Choroid plexus epithelial cell (primary cell): ENCODE measurements around the gene KCNIP1.
A peak's percentile ranks its signal among the peaks of the same experiment; 100 is the strongest.

Source experiments
- DNase-seq: peaks from one replicate; pipeline ENCODE4 v3.0.0-alpha.2; 2010; ENCODE audit warnings: low read depth
- H3K4me3 ChIP-seq: 2 replicates; pipeline ENCODE4 v1.5.1; 2011; ENCODE audit warnings: low read depth, mild to moderate bottlenecking, control low read depth, low read length, moderate library complexity
- TF ChIP-seq, protein P1 (sequence below): conservative IDR thresholded peaks from 2 replicates; pipeline ENCODE4 v1.5.1; 2011; ENCODE audit warnings: low read depth, mild to moderate bottlenecking, control low read depth, inconsistent platforms, low read length, moderate library complexity

Gene KCNIP1

DNA sequence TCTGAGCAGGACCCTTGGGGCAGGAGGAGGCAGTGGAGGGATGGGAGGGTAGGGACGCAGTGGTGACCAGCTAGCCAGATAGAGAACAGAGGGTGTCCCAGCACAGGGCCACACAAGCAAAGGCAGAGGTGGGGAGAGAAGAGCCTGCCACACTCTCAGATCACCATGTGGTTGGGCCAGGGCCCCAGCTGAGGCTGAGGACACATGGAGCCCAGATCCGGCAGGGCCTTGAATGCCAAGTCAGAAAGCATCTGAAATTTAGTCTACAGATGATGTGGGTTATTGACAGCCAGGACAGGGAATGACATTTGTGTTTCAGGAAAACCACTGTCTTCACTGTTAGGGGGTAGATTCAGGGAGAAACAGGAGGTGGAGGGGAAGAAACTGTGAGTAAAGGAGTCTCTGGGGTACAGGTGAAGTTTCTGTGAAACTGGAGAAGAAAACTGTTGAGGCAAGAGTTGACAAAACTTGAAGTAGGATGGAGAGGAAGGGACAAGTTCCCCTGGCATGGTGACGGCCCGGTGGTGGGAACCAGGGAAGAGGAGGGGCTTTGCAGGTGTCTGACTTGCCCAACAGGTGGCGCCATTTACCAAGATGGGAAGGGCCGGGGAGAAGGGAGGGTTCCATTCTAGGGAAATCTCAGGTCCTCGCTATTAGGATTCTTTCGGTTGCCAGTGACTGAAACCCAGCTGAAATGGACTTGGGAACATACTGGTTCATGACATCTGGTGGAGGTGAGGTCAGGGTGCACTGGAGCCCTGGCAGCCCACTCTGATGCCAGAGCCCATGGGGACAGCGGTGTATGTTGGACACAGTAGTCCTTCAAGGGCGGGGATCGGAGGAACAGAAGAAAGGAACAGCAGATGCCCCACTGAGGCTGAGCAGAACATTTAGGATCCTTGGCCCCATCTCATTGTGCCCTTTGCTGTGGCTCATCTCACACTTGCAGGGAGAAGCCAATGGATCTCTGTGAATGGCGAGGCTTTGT is 100.1 kb downstream of the KCNIP1 start:
- no peak overlapping the region for H3K4me3 ChIP-seq
- TF ChIP-seq, protein P1, sequence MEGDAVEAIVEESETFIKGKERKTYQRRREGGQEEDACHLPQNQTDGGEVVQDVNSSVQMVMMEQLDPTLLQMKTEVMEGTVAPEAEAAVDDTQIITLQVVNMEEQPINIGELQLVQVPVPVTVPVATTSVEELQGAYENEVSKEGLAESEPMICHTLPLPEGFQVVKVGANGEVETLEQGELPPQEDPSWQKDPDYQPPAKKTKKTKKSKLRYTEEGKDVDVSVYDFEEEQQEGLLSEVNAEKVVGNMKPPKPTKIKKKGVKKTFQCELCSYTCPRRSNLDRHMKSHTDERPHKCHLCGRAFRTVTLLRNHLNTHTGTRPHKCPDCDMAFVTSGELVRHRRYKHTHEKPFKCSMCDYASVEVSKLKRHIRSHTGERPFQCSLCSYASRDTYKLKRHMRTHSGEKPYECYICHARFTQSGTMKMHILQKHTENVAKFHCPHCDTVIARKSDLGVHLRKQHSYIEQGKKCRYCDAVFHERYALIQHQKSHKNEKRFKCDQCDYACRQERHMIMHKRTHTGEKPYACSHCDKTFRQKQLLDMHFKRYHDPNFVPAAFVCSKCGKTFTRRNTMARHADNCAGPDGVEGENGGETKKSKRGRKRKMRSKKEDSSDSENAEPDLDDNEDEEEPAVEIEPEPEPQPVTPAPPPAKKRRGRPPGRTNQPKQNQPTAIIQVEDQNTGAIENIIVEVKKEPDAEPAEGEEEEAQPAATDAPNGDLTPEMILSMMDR: peak; percentile 85
- DNase-seq: peak; percentile 63

DNA sequence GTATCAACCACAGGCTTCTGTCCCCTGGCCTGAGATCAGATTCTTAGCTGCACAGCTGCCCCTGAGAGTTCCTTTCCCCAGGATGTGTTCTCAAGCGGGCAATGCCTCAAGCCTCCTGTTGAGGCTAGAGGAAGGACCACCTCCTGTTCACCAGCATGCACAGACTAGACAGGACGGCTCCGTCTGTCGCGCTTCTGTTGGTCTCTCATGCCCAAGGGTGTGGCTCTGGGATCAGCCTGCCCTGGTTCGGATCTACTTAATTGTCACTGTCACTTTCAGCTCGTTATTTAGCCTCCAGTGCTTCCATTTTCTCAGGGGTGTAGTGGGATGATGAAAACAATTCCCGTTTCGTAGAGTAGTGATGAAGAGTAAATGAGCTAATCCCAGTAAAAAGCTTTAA is 103.1 kb downstream of the KCNIP1 start:
- no peak overlapping the region for H3K4me3 ChIP-seq
- no peak for DNase-seq
- TF ChIP-seq, protein P1: no peak

DNA sequence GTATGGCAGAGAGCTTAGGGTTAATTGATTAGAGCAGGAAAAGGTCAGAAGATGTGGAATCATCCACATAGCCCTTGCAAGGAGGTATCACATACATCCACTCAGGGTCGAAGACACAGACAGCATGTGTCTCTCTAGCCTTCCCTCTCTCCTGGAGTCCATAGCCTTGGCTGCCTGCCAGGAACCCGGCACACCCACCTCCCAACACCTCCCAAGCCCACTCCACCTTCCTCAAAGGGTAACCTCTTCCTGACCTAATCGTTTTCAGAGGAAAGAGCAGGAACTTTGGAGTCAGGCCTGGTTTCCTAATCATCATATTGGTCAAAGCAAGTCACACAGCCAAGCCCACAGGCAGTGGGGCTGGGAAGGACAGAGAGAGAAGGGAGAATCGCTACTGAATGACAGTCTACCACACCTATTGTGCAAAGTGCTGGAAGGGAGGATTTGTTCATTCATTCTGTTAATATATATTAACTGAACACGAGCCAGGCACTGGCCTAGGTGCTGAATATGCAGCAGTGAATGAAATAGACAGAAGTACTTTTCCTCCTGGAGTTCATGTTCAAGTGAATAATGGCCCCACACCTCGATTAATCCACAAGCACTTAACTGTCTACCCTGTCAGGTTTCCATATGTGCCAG is 107.8 kb downstream of the KCNIP1 start:
- TF ChIP-seq, protein P1: no peak
- DNase-seq: peak; percentile 51
- H3K4me3 ChIP-seq: no peak overlapping the region

- no peak overlapping the region for H3K4me3 ChIP-seq
- TF ChIP-seq, protein P1: no peak
- DNase-seq: no peak
Observed at GRCh38 chr5:170612256-170612678, 108.4 kb downstream of the KCNIP1 start.

DNA sequence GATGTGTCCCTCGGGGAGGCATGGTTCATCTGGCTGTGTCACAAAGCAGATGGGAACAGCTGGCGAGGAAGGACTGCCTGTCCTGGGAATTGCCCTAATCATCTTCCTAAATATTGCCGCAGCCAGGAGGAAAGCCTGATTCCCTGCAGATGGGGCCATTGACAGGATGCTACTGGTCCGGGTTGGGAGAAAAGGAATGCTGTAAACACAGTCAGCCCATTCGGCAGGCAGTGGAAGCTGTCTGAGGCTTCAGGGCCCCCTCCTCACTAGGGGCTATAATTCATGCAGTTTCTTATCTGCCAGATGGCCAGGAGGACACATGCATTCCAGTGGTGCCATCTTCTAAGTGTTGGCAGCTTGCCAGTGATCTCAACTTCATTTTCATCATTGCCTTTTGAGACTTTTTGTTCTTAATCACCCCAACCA is 110.3 kb downstream of the KCNIP1 start:
- H3K4me3 ChIP-seq: no peak overlapping the region
- no peak for DNase-seq
- TF ChIP-seq, protein P1: no peak

DNA sequence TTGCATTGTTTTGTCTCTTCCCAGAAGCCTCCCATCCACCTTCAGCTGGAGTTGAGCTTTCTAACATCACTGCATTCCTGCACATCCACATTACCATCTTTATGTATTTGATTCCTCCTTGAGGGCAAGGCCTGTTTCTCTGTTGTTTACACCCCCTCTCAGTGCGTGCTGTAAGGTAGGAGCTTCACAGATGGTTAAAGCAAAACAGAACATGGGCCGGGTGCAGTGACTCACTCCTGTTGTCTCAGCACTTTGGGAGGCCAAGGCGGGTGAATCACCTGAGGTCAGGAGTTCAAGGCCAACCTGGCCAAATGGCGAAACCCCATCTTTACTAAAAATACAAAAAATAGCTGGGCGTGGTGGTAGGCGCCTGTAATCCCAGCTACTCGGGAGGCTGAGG is 110.9 kb downstream of the KCNIP1 start:
- TF ChIP-seq, protein P1: no peak
- peak; percentile 6 for DNase-seq
- no peak overlapping the region for H3K4me3 ChIP-seq
